ENCODE measurements around the gene SETD2. TPM values are rescaled to one million over a fixed set of nuclear protein-coding genes. Genes with fewer than 3 reads are reported as not detected.
"Not testable (repeated sequence)": the region's sequence is repeated elsewhere in the genome, so short reads cannot be mapped to it uniquely, and the experiment has no call there.

SETD2 gene, protein sequence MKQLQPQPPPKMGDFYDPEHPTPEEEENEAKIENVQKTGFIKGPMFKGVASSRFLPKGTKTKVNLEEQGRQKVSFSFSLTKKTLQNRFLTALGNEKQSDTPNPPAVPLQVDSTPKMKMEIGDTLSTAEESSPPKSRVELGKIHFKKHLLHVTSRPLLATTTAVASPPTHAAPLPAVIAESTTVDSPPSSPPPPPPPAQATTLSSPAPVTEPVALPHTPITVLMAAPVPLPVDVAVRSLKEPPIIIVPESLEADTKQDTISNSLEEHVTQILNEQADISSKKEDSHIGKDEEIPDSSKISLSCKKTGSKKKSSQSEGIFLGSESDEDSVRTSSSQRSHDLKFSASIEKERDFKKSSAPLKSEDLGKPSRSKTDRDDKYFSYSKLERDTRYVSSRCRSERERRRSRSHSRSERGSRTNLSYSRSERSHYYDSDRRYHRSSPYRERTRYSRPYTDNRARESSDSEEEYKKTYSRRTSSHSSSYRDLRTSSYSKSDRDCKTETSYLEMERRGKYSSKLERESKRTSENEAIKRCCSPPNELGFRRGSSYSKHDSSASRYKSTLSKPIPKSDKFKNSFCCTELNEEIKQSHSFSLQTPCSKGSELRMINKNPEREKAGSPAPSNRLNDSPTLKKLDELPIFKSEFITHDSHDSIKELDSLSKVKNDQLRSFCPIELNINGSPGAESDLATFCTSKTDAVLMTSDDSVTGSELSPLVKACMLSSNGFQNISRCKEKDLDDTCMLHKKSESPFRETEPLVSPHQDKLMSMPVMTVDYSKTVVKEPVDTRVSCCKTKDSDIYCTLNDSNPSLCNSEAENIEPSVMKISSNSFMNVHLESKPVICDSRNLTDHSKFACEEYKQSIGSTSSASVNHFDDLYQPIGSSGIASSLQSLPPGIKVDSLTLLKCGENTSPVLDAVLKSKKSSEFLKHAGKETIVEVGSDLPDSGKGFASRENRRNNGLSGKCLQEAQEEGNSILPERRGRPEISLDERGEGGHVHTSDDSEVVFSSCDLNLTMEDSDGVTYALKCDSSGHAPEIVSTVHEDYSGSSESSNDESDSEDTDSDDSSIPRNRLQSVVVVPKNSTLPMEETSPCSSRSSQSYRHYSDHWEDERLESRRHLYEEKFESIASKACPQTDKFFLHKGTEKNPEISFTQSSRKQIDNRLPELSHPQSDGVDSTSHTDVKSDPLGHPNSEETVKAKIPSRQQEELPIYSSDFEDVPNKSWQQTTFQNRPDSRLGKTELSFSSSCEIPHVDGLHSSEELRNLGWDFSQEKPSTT (N-terminal part only)
- polyA plus RNA-seq (2013, experiment 1 of 2) = 21.0 TPM
- polyA plus RNA-seq (2013, experiment 2 of 2) = 20.5 TPM

DNA sequence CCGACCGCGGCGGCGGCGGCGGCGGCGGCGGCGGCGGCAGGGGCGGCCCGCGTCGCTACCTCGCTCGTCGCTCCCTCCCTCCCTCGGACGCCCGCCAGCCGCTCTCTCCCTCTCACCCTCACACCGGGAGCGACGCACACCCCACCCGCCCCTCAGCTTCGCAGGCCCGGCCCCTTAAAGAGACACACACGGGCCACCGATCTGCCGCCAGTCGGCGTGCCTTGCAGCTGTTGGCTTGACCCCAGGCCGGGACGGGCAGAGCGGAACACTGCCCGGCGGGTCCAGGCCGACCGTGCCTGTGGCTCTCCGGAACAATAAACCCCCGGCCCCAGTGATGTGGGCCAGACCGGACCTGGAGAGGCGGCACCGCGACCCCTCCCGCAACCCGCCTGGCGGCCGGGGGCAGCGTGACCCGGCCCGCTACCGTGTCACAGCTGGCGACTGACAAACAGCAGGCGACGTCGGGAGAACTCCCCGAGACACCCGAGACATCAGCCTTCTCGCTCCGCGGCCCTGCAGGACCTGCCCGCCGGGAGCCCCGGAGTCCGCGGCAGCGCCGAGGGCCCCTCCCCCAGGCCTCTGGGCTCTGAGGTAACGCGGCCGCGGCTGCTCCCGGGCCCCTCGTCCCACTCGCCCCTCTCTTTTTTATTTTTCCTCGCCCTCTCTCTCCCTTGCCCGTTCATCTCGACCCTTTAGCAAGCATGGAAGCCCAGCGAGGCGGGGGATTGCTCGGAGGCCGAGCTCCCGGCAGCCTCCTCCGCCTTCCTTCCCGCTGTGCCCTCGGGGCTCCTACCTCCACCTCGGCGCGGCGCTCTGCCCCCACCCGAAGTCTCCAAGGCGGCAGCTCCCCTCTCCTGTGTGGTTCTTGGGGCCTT lies at the start of gene SETD2:
TSS of gene SETD2 (minus strand) at position 107 of the 875 bp plus-strand sequence. CDS start 189 bp downstream, outside the sequence.
- H3K79me1 ChIP-seq (ENCODE audit: low read length) = peaks cover 11% of the 10 kb centered on the region
- peak within 1 kb of the TSS; percentile 86 for H2BK120ac ChIP-seq (ENCODE audit: low read depth, low read length)
- peak within 1 kb of the TSS; percentile 99 for H3K4ac ChIP-seq (ENCODE audit: low read depth, low read length)
- no peak within 1 kb of the TSS for H2AK5ac ChIP-seq (ENCODE audit: low read length)
- no CpG with 5 or more reads among the region's 95 CpGs for WGBS (ENCODE audit: extremely low coverage, insufficient coverage, low lambda C conversion rate)
- H3K56ac ChIP-seq (ENCODE audit: low read length) = peak within 1 kb of the TSS; percentile 92
- peaks cover 52% of the 10 kb centered on the region for H3K79me2 ChIP-seq (ENCODE audit: control insufficient read depth, insufficient read depth, low read length)
- H4K8ac ChIP-seq (ENCODE audit: low read depth, low read length) = peak within 1 kb of the TSS; percentile 57
- H3K23ac ChIP-seq (ENCODE audit: low read length) = peak within 1 kb of the TSS; percentile 97
- H3K9ac ChIP-seq (ENCODE audit: low read length) = peak within 1 kb of the TSS; percentile 97
- no peaks in the 10 kb centered on the region for H3K27me3 ChIP-seq (ENCODE audit: insufficient read depth, low read length, poor library complexity)
- H3K4me3 ChIP-seq (ENCODE audit: low read length) = peak within 1 kb of the TSS; percentile 95
- H3K4me1 ChIP-seq (ENCODE audit: control insufficient read depth, low read depth, low read length) = peaks cover 2% of the 10 kb centered on the region
- peak within 1 kb of the TSS; percentile 99 for H3K27ac ChIP-seq (ENCODE audit: low read depth, low read length)
- H4K5ac ChIP-seq (ENCODE audit: low read length) = no peak within 1 kb of the TSS
- H2BK15ac ChIP-seq (replicated peaks; ENCODE audit: low read depth) = no peak within 1 kb of the TSS
- DNase-seq = peak; percentile 97
- H3K36me3 ChIP-seq (ENCODE audit: control insufficient read depth, insufficient read depth, low read length) = no peaks in the 10 kb centered on the region
- peak within 1 kb of the TSS; percentile 80 for H3K4me2 ChIP-seq (ENCODE audit: low read length)
- H3K18ac ChIP-seq (ENCODE audit: low read length) = peak within 1 kb of the TSS; percentile 95
- peak within 1 kb of the TSS; percentile 76 for H2BK5ac ChIP-seq (ENCODE audit: low read length)

DNA sequence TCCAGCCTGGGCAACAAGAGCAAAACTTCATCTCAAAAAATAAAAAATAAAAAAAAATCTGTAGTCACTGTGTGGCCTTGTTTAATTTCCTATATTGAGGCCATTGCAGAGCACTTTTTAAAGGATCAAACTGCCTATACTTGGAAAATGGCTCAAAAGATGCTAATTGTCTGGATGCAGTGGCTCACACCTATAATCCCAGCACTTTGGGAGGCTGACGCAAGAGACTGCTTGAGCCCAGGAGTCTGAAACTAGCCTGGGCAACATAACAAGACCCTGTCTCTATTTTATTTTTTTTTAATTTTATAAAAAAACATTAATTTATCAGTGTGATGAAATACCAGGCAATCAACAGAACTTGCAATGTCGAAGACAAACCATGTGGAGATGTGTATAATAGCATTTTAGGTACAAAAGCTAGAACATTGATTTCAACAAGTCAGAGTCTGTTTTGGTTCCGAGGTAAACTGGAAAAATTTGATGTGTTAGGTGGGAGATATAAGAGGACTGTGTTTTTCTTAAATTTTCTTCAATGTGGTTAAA lies 47.0 kb upstream of the SETD2 start:
- no peak overlapping the region for H4K5ac ChIP-seq (ENCODE audit: low read length)
- no CpG with 5 or more reads among the region's 3 CpGs for WGBS (ENCODE audit: extremely low coverage, insufficient coverage, low lambda C conversion rate)
- no peak overlapping the region for H3K56ac ChIP-seq (ENCODE audit: low read length)
- H3K9ac ChIP-seq (ENCODE audit: low read length) = no peak overlapping the region
- H2BK15ac ChIP-seq (replicated peaks; ENCODE audit: low read depth) = no peak overlapping the region
- no peak overlapping the region for H3K23ac ChIP-seq (ENCODE audit: low read length)
- no peak overlapping the region for H3K27ac ChIP-seq (ENCODE audit: low read depth, low read length)
- no peaks in the 10 kb centered on the region for H3K79me2 ChIP-seq (ENCODE audit: control insufficient read depth, insufficient read depth, low read length)
- H3K18ac ChIP-seq (ENCODE audit: low read length) = no peak overlapping the region
- H3K79me1 ChIP-seq (ENCODE audit: low read length) = no peaks in the 10 kb centered on the region
- no peak overlapping the region for H2BK120ac ChIP-seq (ENCODE audit: low read depth, low read length)
- no peak overlapping the region for H3K4me2 ChIP-seq (ENCODE audit: low read length)
- H2BK5ac ChIP-seq (ENCODE audit: low read length) = no peak overlapping the region
- H3K36me3 ChIP-seq (ENCODE audit: control insufficient read depth, insufficient read depth, low read length) = no peaks in the 10 kb centered on the region
- DNase-seq = no peak
- no peak overlapping the region for H2AK5ac ChIP-seq (ENCODE audit: low read length)
- H3K4me1 ChIP-seq (ENCODE audit: control insufficient read depth, low read depth, low read length) = no peaks in the 10 kb centered on the region
- no peaks in the 10 kb centered on the region for H3K27me3 ChIP-seq (ENCODE audit: insufficient read depth, low read length, poor library complexity)
- no peak overlapping the region for H3K4me3 ChIP-seq (ENCODE audit: low read length)
- H3K4ac ChIP-seq (ENCODE audit: low read depth, low read length) = no peak overlapping the region
- no peak overlapping the region for H4K8ac ChIP-seq (ENCODE audit: low read depth, low read length)

DNA sequence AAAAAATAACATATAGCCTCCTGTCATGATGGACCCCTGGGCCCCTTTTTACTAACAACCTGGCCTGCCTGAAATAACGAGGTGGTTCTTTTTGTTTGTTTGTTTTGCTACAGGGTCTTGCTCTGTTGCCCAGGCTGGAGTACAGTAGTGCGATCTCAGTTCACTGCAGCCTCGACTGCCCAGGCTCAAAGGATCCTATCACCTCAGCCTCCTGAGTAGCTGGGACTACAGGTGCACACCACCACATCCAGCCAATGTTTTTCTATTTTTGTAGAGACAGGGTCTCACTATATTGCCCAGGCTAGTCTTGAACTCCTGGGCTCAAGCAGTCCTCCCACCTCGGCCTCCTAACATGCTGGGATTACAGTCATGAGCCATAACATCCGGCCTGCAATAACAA lies 42.1 kb upstream of the SETD2 start:
- H3K23ac ChIP-seq (ENCODE audit: low read length); H4K5ac ChIP-seq (ENCODE audit: low read length); H3K4ac ChIP-seq (ENCODE audit: low read depth, low read length); H2BK120ac ChIP-seq (ENCODE audit: low read depth, low read length); H4K8ac ChIP-seq (ENCODE audit: low read depth, low read length); DNase-seq; H3K9ac ChIP-seq (ENCODE audit: low read length); H3K79me2 ChIP-seq (ENCODE audit: control insufficient read depth, insufficient read depth, low read length); H2AK5ac ChIP-seq (ENCODE audit: low read length); H3K4me3 ChIP-seq (ENCODE audit: low read length); H3K27me3 ChIP-seq (ENCODE audit: insufficient read depth, low read length, poor library complexity); H3K27ac ChIP-seq (ENCODE audit: low read depth, low read length); H3K4me2 ChIP-seq (ENCODE audit: low read length); H2BK5ac ChIP-seq (ENCODE audit: low read length); H2BK15ac ChIP-seq (replicated peaks; ENCODE audit: low read depth); H3K79me1 ChIP-seq (ENCODE audit: low read length); H3K18ac ChIP-seq (ENCODE audit: low read length); H3K4me1 ChIP-seq (ENCODE audit: control insufficient read depth, low read depth, low read length); H3K56ac ChIP-seq (ENCODE audit: low read length); H3K36me3 ChIP-seq (ENCODE audit: control insufficient read depth, insufficient read depth, low read length): not testable (repeated sequence)
- WGBS (ENCODE audit: extremely low coverage, insufficient coverage, low lambda C conversion rate) = no CpG with 5 or more reads among the region's 5 CpGs

DNA sequence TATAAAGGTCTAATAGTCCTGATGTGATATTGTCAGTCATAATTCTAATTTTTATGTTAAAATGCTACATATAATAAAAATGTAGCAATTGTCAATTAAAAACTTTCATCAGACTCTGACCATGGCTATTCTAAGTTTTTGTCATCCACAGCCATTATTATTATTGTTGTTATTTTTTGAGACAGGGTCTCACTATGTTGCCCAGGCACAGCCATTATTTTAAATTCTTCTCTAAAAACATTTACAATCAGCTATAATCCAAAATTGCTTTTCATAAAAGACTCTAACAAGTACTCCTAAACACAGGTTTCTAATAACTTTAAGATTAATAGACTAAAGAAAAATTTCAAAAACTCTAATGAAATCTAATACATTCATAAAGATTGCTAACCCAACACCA lies 41.0 kb upstream of the SETD2 start:
- Histone ChIP-seq H3K4me1 (ENCODE audit: control insufficient read depth, low read depth, low read length) (no peaks in the 10 kb centered on the region), H4K5ac (ENCODE audit: low read length) (no peak overlapping the region), H3K27ac (ENCODE audit: low read depth, low read length) (no peak overlapping the region), H3K79me1 (ENCODE audit: low read length) (no peaks in the 10 kb centered on the region), H2AK5ac (ENCODE audit: low read length) (no peak overlapping the region), H3K9ac (ENCODE audit: low read length) (no peak overlapping the region), H2BK5ac (ENCODE audit: low read length) (no peak overlapping the region), H3K4me2 (ENCODE audit: low read length) (no peak overlapping the region), H3K23ac (ENCODE audit: low read length) (no peak overlapping the region), H3K4me3 (ENCODE audit: low read length) (no peak overlapping the region), H4K8ac (ENCODE audit: low read depth, low read length) (no peak overlapping the region), H3K4ac (ENCODE audit: low read depth, low read length) (no peak overlapping the region), H3K18ac (ENCODE audit: low read length) (no peak overlapping the region), H3K79me2 (ENCODE audit: control insufficient read depth, insufficient read depth, low read length) (no peaks in the 10 kb centered on the region), H3K27me3 (ENCODE audit: insufficient read depth, low read length, poor library complexity) (no peaks in the 10 kb centered on the region), H2BK120ac (ENCODE audit: low read depth, low read length) (no peak overlapping the region), H2BK15ac (replicated peaks; ENCODE audit: low read depth) (no peak overlapping the region), H3K56ac (ENCODE audit: low read length) (no peak overlapping the region), H3K36me3 (ENCODE audit: control insufficient read depth, insufficient read depth, low read length) (no peaks in the 10 kb centered on the region)
- DNase-seq = no peak

DNA sequence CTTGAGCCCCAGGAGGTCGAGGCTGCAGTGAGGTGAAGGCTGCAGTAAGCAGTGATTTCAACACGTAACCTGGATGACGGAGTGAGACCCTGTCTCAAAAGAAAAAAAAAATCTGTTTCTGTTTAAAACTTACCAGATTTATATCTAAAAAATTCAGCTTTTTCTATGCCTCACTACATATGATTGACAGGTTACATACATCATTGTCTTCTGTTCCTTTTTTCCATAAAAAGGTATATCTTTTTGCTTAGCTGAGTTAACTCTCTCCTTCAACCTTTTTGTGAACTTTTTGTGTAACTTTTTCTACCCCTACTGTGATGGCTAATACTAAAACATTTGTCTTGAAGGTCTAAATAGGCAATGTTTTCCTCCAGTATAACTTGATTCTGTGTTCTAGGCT lies 38.6 kb upstream of the SETD2 start:
- Histone ChIP-seq H3K27me3 (ENCODE audit: insufficient read depth, low read length, poor library complexity) (no peaks in the 10 kb centered on the region), H3K23ac (ENCODE audit: low read length) (no peak overlapping the region), H2BK15ac (replicated peaks; ENCODE audit: low read depth) (no peak overlapping the region), H3K79me2 (ENCODE audit: control insufficient read depth, insufficient read depth, low read length) (no peaks in the 10 kb centered on the region), H3K4me1 (ENCODE audit: control insufficient read depth, low read depth, low read length) (no peaks in the 10 kb centered on the region), H3K56ac (ENCODE audit: low read length) (no peak overlapping the region), H3K9ac (ENCODE audit: low read length) (no peak overlapping the region), H3K79me1 (ENCODE audit: low read length) (no peaks in the 10 kb centered on the region), H3K18ac (ENCODE audit: low read length) (no peak overlapping the region), H3K36me3 (ENCODE audit: control insufficient read depth, insufficient read depth, low read length) (no peaks in the 10 kb centered on the region), H3K4me2 (ENCODE audit: low read length) (no peak overlapping the region), H2BK120ac (ENCODE audit: low read depth, low read length) (no peak overlapping the region), H2BK5ac (ENCODE audit: low read length) (no peak overlapping the region), H4K8ac (ENCODE audit: low read depth, low read length) (no peak overlapping the region), H2AK5ac (ENCODE audit: low read length) (no peak overlapping the region), H3K27ac (ENCODE audit: low read depth, low read length) (no peak overlapping the region), H3K4me3 (ENCODE audit: low read length) (no peak overlapping the region), H4K5ac (ENCODE audit: low read length) (no peak overlapping the region), H3K4ac (ENCODE audit: low read depth, low read length) (no peak overlapping the region)
- DNase-seq = no peak
- WGBS (ENCODE audit: extremely low coverage, insufficient coverage, low lambda C conversion rate) = no CpG with 5 or more reads among the region's 3 CpGs

Measured in mesendoderm (in vitro differentiated cells).